NCI-H69 (cell line): ENCODE measurements around the gene GEMIN4.

ENCODE experiments used
- DNase-seq: peaks from one replicate; lab custom pipeline; 2025; lab: John Stamatoyannopoulos, UW

Gene GEMIN4

GRCh38 chr17:740240-741017 is 11.6 kb downstream of the GEMIN4 start:
- no peak for DNase-seq

- no peak for DNase-seq
Observed at GRCh38 chr17:737561-738113, 14.4 kb downstream of the GEMIN4 start.

- peak; percentile 43 for DNase-seq
Observed at GRCh38 chr17:733743-734142, 18.3 kb downstream of the GEMIN4 start.

- peak; percentile 55 for DNase-seq
Observed at GRCh38 chr17:732902-733720, 19.0 kb downstream of the GEMIN4 start.

- DNase-seq, result peak; percentile 83
Observed at GRCh38 chr17:732067-732901, 19.8 kb downstream of the GEMIN4 start, which contains the start of gene TLCD3A. TLCD3A (plus strand) TSS chr17:732596; CDS start chr17:732648, 52 bp downstream.

- no peak for DNase-seq
Observed at GRCh38 chr17:731644-732066, 20.4 kb downstream of the GEMIN4 start.

GRCh38 chr17:728911-729310 is 23.2 kb downstream of the GEMIN4 start:
- no peak for DNase-seq

- DNase-seq, result peak; percentile 44
Observed at GRCh38 chr17:726271-726919, 25.7 kb downstream of the GEMIN4 start.

- DNase-seq, result peak; percentile 42
Observed at GRCh38 chr17:725746-726145, 26.3 kb downstream of the GEMIN4 start.

GRCh38 chr17:725084-725483 is 27.0 kb downstream of the GEMIN4 start:
- DNase-seq, result no peak

GRCh38 chr17:721540-721937 is 30.5 kb downstream of the GEMIN4 start:
- DNase-seq, result peak; percentile 19

- peak; percentile 40 for DNase-seq
Observed at GRCh38 chr17:720706-721539, 31.1 kb downstream of the GEMIN4 start.

- peak; percentile 3 for DNase-seq
Observed at GRCh38 chr17:718075-718474, 34.0 kb downstream of the GEMIN4 start.

- no peak for DNase-seq
Observed at GRCh38 chr17:708132-708531, 43.9 kb downstream of the GEMIN4 start.

GRCh38 chr17:705863-706262 is 46.2 kb downstream of the GEMIN4 start:
- no peak for DNase-seq

GRCh38 chr17:705011-705410 is 47.1 kb downstream of the GEMIN4 start:
- DNase-seq, result no peak

- DNase-seq, result no peak
Observed at GRCh38 chr17:704111-704864, 47.8 kb downstream of the GEMIN4 start.

GRCh38 chr17:703081-703875 is 48.8 kb downstream of the GEMIN4 start:
- no peak for DNase-seq
